ENCODE data around the gene IP6K3. TPM values are rescaled to one million over a fixed set of nuclear protein-coding genes. Genes with fewer than 3 reads are reported as not detected.

Gene IP6K3
- total RNA-seq, 1 donor from 2014 or later = 2.7 TPM

GRCh38 chr6:33722103-33722623, 24.5 kb downstream of the IP6K3 start:
- Mint-ChIP-seq H3K27ac (ENCODE audit: unreplicated experiment) (no peak overlapping the region), H3K4me3 (ENCODE audit: unreplicated experiment) (no peak overlapping the region), H3K9me3 (ENCODE audit: unreplicated experiment) (no peaks in the 10 kb centered on the region), H3K27me3 (ENCODE audit: unreplicated experiment) (peaks cover 10% of the 10 kb centered on the region), H3K4me1 (ENCODE audit: low read depth, unreplicated experiment) (peaks cover 5% of the 10 kb centered on the region), H3K36me3 (ENCODE audit: unreplicated experiment) (no peaks in the 10 kb centered on the region)
- DNase-seq = no peak
- TF ChIP-seq CTCF (IDR thresholded peaks at IDR 0.05; ENCODE audit: partially characterized antibody, unreplicated experiment) = no peak

GRCh38 chr6:33721508-33721907, 25.2 kb downstream of the IP6K3 start:
- Mint-ChIP-seq H3K36me3 (ENCODE audit: unreplicated experiment) (no peaks in the 10 kb centered on the region), H3K4me1 (ENCODE audit: low read depth, unreplicated experiment) (peaks cover 8% of the 10 kb centered on the region), H3K27ac (ENCODE audit: unreplicated experiment) (no peak overlapping the region), H3K4me3 (ENCODE audit: unreplicated experiment) (no peak overlapping the region), H3K27me3 (ENCODE audit: unreplicated experiment) (peaks cover 10% of the 10 kb centered on the region), H3K9me3 (ENCODE audit: unreplicated experiment) (no peaks in the 10 kb centered on the region)
- TF ChIP-seq CTCF (IDR thresholded peaks at IDR 0.05; ENCODE audit: partially characterized antibody, unreplicated experiment) = no peak
- DNase-seq = no peak

- H3K27ac Mint-ChIP-seq (ENCODE audit: unreplicated experiment) = no peak overlapping the region
Observed at GRCh38 chr6:33720998-33721397, 25.7 kb downstream of the IP6K3 start.

GRCh38 chr6:33719326-33719987, 27.2 kb downstream of the IP6K3 start:
- Mint-ChIP-seq H3K4me3 (ENCODE audit: unreplicated experiment) (no peak overlapping the region), H3K9me3 (ENCODE audit: unreplicated experiment) (no peaks in the 10 kb centered on the region), H3K36me3 (ENCODE audit: unreplicated experiment) (no peaks in the 10 kb centered on the region), H3K4me1 (ENCODE audit: low read depth, unreplicated experiment) (peaks cover 3% of the 10 kb centered on the region), H3K27ac (ENCODE audit: unreplicated experiment) (no peak overlapping the region), H3K27me3 (ENCODE audit: unreplicated experiment) (peaks cover 9% of the 10 kb centered on the region)
- DNase-seq = no peak
- no peak for TF ChIP-seq CTCF (IDR thresholded peaks at IDR 0.05; ENCODE audit: partially characterized antibody, unreplicated experiment)

More at GRCh38 chr6:33720998-33721397, 25.7 kb downstream of the IP6K3 start:
- H3K4me1 Mint-ChIP-seq (ENCODE audit: low read depth, unreplicated experiment) = peaks cover 8% of the 10 kb centered on the region
- no peaks in the 10 kb centered on the region for H3K9me3 Mint-ChIP-seq (ENCODE audit: unreplicated experiment)
- H3K4me3 Mint-ChIP-seq (ENCODE audit: unreplicated experiment) = no peak overlapping the region
- DNase-seq = no peak
- H3K27me3 Mint-ChIP-seq (ENCODE audit: unreplicated experiment) = peaks cover 12% of the 10 kb centered on the region
- no peak for TF ChIP-seq CTCF (IDR thresholded peaks at IDR 0.05; ENCODE audit: partially characterized antibody, unreplicated experiment)
- no peaks in the 10 kb centered on the region for H3K36me3 Mint-ChIP-seq (ENCODE audit: unreplicated experiment)

- no peaks in the 10 kb centered on the region for H3K9me3 Mint-ChIP-seq (ENCODE audit: unreplicated experiment)
- TF ChIP-seq CTCF (IDR thresholded peaks at IDR 0.05; ENCODE audit: partially characterized antibody, unreplicated experiment) = no peak
- no peak overlapping the region for H3K27ac Mint-ChIP-seq (ENCODE audit: unreplicated experiment)
- no peak overlapping the region for H3K4me3 Mint-ChIP-seq (ENCODE audit: unreplicated experiment)
- H3K4me1 Mint-ChIP-seq (ENCODE audit: low read depth, unreplicated experiment) = peaks cover 5% of the 10 kb centered on the region
- no peaks in the 10 kb centered on the region for H3K36me3 Mint-ChIP-seq (ENCODE audit: unreplicated experiment)
- DNase-seq = no peak
- H3K27me3 Mint-ChIP-seq (ENCODE audit: unreplicated experiment) = peaks cover 9% of the 10 kb centered on the region
Observed at GRCh38 chr6:33718713-33719112, 28.0 kb downstream of the IP6K3 start.
